ENCODE data around the gene PER3. TPM values are rescaled to one million over a fixed set of nuclear protein-coding genes. Genes with fewer than 3 reads are reported as not detected.

The PER3 gene
- total RNA-seq, 1 donor from 2014 or later = 9.8 TPM

DNA sequence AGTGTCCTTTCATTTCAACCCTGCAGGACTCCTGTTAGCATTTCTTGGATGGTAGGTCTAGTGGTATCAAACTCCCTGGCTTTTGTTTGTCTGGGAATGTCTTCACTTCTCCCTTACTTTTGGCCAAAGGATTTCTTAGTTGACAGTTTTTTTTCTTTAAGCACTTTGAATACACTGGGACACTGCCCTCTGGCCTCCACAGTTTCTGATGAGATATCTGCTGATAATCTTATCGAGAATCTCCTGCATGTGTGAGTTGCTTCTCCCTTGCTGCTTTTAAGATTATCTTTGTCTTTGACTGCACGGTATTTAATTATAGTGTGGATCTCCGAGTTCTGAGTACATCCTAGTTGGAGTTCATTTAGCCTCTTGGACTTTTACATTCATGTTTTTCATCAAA, 55.4 kb downstream of the PER3 start:
- no peak for DNase-seq

- DNase-seq = no peak
These were observed 58.4 kb downstream of the PER3 start for GRCh38 chr1:7842517-7842916.

GRCh38 chr1:7845761-7846160, 61.7 kb downstream of the PER3 start:
- DNase-seq = no peak

DNA sequence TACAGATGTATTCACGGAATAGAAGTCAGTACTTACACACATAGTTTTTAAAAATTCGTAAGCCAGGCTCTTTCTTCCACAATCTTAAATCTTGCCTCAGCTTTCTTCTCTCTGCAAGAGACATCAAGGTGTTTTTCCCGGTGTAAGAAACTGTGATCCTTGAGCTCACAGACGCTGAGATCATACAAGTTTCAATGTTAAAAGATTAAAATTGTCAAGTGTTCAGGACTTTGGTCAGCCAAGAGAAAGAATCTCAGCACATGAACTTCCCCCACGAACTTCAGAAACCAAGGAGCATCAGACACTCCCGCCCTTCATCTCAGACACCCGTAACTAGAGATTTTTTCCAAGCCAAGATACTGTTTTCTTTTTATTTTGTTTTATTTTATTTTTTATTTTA, 62.6 kb downstream of the PER3 start:
- no peak for DNase-seq

- peak; percentile 0 for DNase-seq
These were observed 63.5 kb downstream of the PER3 start for GRCh38 chr1:7847599-7847998.

GRCh38 chr1:7850786-7851185, 66.7 kb downstream of the PER3 start:
- DNase-seq = no peak

- DNase-seq = no peak
These were observed 69.0 kb downstream of the PER3 start, which contains the start of gene UTS2 for GRCh38 chr1:7852804-7853683. TSS of gene UTS2 (minus strand) at chr1:7853065. CDS start at chr1:7853003, 62 bp downstream.

GRCh38 chr1:7853684-7854026, 69.6 kb downstream of the PER3 start:
- no peak for DNase-seq

GRCh38 chr1:7856345-7856744, 72.3 kb downstream of the PER3 start:
- no peak for DNase-seq

DNA sequence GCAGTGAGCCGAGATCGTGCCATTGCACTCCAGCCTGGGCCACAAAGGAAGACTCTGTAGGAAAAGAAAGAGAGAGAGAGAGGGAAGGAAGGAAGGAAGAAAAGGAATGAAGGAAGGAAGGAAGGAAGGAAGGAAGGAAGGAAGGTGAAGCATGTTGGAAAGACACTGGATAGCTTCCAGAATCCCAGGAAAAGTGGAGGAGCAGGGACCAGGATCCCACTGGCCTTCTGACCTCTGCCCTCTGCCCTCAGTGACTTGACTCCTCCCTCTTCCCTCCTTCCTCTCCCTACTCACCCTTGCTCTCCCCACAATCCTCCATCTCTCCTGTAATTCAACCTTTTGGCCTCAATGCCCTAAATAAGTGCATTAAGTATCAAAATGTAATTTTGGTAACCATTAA, 72.9 kb downstream of the PER3 start:
- no peak for DNase-seq

- no peak for DNase-seq
These were observed 73.9 kb downstream of the PER3 start for GRCh38 chr1:7857985-7858384.

DNA sequence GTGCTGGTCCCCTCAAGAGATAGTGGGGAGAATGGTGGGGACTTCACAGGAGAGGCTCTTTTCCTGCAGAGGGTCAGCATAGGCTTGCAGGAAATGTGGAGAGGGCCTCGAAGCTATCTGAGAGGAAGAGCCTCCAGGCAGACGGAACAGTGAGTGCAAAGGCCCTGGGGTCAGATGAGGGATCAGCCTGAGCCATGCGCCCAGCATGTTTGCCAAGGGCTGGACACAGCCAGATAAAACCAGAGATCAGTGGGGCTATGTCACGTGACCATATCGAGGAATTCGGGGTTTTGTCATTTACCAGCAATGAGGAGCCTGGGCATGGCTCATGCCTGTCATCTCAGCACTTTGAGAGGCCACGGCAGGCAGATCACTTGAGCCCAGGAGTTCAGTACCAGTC, 75.3 kb downstream of the PER3 start:
- DNase-seq = no peak

DNA sequence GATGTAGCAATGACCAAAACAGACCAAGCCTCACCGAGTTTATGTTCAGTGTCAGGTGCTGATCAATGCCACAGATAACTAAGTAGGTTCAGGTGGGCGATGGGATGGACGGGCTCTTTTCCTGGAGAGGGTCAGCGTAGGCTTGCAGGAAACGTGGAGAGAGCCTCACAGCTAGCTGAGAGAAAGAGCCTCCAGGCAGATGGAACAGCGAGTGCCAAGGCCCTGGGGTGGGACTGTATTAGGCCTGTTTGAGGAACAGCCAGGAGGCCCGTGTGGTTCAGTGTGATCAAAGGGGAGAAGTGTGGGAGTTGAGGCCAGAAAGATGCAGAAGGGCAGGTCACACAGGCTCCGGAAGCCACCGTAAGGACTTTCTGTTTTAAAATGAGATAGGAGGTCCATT, 76.0 kb downstream of the PER3 start:
- no peak for DNase-seq

- DNase-seq = no peak
These were observed 77.4 kb downstream of the PER3 start for GRCh38 chr1:7861452-7861851.

DNA sequence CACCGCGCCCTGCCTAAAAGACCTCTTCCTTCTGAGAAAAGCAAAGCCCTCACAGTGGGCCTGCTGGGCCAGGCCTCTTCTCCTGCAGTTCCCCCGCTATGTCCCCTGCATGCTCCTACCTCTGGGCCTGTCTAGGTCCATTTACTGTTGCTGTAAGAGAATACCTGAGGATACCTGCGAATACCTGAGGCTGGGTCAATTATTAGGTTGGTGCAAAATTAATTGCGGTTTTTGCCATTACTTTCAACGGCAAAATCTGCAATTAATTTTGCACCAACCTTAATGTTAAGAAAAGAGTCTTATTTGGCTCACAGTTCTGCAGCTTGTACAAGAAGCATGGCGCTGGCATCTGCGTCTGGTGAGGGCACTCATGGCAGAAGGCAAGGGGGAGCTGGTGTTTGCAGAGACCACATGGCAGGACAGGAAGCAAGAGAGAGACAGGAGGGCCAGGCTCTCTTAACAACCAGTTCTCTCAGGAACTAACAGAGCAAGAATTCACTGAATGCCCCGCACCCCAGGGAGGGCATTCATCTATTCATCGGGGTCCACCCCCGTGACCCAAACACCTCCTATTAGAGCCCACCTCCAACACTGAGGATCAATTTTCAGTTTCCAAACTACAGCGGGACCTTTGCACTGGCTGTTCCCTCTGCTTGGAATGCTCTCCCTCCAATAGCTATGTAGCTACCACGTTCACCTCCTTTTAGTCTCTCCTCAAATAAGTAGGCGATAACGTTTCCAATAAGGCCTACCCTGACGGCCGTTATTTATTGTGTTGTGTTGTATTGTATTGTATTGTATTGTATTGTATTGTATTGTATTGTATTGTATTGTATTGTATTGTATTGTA, 78.3 kb downstream of the PER3 start:
- no peak for DNase-seq

GRCh38 chr1:7863756-7864328, 79.8 kb downstream of the PER3 start:
- DNase-seq = no peak

DNA sequence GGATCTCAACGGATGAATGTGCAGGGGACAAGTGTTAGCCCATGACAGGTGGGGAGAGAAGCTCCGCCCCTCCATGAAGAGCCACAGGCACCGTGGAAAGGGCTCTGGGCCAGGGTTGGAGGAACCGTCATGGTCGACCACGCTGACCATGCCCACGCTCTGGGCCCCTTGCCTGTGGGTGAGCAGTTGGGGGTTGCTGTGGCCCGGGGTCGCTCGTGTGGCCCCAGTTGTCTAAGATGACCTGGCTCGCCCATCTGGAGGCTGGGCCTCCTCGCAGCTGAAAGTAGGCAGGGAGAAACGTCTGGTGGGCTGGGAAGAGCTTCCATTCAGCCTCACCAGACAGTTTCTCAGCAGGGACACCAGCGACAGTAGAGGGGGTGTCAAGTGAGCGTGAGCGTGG, 81.9 kb downstream of the PER3 start:
- no peak for DNase-seq

DNA sequence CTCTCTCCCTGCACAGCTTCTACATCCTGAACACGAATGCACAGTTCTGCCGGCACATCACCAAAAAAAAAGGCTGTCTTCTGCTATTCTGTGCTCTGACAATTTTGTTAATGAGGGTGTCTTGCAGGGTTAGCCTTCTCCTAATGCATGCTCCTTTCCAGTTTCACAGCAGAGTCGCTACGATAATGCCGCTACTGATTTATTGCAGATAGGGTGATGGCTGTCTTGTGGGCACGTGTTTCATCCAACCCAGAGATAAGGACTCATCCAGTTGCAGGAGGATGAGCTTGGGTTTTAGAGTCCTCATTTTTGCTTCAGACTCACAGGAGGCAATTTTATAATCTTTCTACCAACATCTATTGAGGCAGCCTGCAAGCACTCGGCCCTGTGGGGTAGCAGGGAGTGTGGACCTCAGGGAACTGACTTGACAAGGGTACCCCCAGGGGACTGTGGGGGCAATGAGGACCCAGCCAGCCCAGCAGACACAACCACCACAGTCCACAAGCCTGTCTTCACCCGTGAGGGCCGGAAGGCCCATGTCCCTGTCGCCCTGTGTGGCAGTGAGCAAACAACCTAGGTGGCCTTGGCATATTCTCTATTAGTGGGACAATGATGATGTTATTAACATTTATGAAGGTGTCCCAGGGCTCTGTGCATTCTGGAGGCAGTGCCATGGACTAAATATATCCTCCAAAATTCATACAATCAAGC, 84.1 kb downstream of the PER3 start:
- no peak for DNase-seq

DNA sequence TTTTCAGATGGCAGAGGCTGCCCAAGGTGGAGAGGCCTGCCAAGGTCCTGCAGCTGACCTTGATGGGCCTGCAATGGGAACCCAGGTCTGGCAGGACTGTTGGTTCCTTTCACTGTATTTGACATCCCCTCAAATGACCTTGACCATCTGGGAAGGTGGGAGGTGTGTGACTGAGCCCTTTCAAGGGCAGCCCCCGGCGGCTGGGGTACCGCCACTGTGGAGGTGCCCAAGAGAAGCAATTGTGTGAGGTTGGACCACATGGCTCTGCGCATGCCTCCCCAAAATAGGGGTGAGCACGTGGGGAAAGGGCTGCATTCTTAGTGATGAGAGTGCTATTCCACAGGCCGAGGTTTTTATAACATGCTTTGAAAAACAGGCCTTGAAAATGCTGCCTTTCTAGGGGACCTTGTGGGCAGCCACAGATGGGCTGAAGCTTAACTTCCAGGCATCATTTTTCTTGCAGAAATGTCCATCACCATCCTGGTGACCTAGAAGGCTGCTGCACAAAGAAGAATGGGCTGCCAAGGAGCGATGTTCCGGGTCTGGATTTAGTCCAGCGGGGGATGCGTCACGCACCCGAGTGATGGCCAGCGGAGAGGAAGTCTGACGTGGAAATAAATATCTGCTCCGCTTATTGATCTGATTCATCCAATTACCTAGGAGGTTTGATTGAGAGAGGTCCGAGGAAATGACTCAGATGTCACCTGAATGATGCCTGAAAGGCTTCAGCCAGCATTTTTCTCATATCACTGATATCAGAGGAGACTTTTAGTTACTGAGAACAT, 85.2 kb downstream of the PER3 start:
- DNase-seq = no peak

GRCh38 chr1:7871136-7871535, 87.0 kb downstream of the PER3 start:
- DNase-seq = no peak

Measured in skin of body (tissue), 2 donors.